Smooth muscle cell (in vitro differentiated cells): ENCODE data around the gene RRBP1. TPM values are rescaled to one million over a fixed set of nuclear protein-coding genes. Genes with fewer than 3 reads are reported as not detected.

ENCODE experiments used
- DNase-seq: peaks from one replicate; lab custom pipeline; 2025; ENCODE audit not compliant: unreplicated experiment; lab: John Stamatoyannopoulos, UW
- H2AFZ ChIP-seq: fragments of 200-600 bp; sonication (generic); 2 replicates; pipeline ENCODE4 v1.6.0; 2016; ENCODE audit warnings: antibody characterized with exemption, low read depth, mild to moderate bottlenecking
- H3F3A ChIP-seq: fragments of 200-600 bp; sonication (generic); 2 replicates; pipeline ENCODE4 v1.6.0; 2017; ENCODE audit warnings: antibody characterized with exemption, low read depth
- H3K27ac ChIP-seq: fragments of 200-600 bp; sonication (generic); 2 replicates; pipeline ENCODE4 v1.5.1; 2016; ENCODE audit warnings: low read depth, mild to moderate bottlenecking
- H3K27me3 ChIP-seq: fragments of 200-600 bp; sonication (generic); 2 replicates; pipeline ENCODE4 v1.6.1; 2016; ENCODE audit warnings: low read depth, mild to moderate bottlenecking
- H3K36me3 ChIP-seq: fragments of 200-600 bp; sonication (generic); 2 replicates; pipeline ENCODE4 v1.5.1; 2016; ENCODE audit warnings: low read depth
- H3K4me1 ChIP-seq: fragments of 200-600 bp; sonication (generic); 2 replicates; pipeline ENCODE4 v1.5.1; 2016; ENCODE audit warnings: low read depth
- H3K4me2 ChIP-seq: fragments of 200-600 bp; sonication (generic); 2 replicates; pipeline ENCODE4 v1.6.0; 2016; ENCODE audit warnings: mild to moderate bottlenecking
- H3K4me3 ChIP-seq: fragments of 200-600 bp; sonication (generic); 2 replicates; pipeline ENCODE4 v1.5.1; 2016; ENCODE audit warnings: mild to moderate bottlenecking
- H3K79me2 ChIP-seq: fragments of 200-600 bp; sonication (generic); 2 replicates; pipeline ENCODE4 v1.6.0; 2016; ENCODE audit warnings: low read depth, mild to moderate bottlenecking
- H3K9ac ChIP-seq: fragments of 200-600 bp; sonication (generic); 2 replicates; pipeline ENCODE4 v1.6.0; 2016; ENCODE audit warnings: low read depth
- H3K9me3 ChIP-seq: fragments of 200-600 bp; sonication (generic); replicated peaks from 2 replicates; pipeline ENCODE4 v1.5.1; 2016; ENCODE audit warnings: low read depth
- H4K20me1 ChIP-seq: fragments of 200-600 bp; sonication (generic); 2 replicates; pipeline ENCODE4 v1.6.0; 2016; ENCODE audit warnings: low read depth
- CTCF ChIP-seq: fragments of 200-600 bp; sonication (generic); IDR thresholded peaks from 2 replicates; pipeline ENCODE4 v1.5.1; 2017; ENCODE audit warnings: borderline replicate concordance, mild to moderate bottlenecking, antibody characterized with exemption; ENCODE audit not compliant: insufficient read depth, poor library complexity, severe bottlenecking
- WGBS: methylation state at CpG from one replicate; pipeline ENCODE4 v1.1.7; 2016; ENCODE audit warnings: low lambda C conversion rate; 5-methylcytosine and 5-hydroxymethylcytosine counted together
- polyA plus RNA-seq: library from polyadenylated mRNA; unstranded; fragments of >200 nt; fragmentation: Nextera tagmentation; extraction: Ambion mirVana; gene quantifications from 2 replicates; pipeline ENCODE4 v1.2.1, GENCODE V29; 2016
- total RNA-seq: library from RNA; depleted of rRNA; stranded (reverse); fragments of >200 nt; gene quantifications from 2 replicates; pipeline ENCODE4 v1.2.3, GENCODE V29; 2014

RRBP1 gene
- total and polyA plus RNA-seq, 2 experiments from 2014 or later, result 142 to 226 TPM

- DNase-seq, result no peak
- Histone ChIP-seq H3F3A (no peaks in the 10 kb centered on the region), H3K27me3 (no peaks in the 10 kb centered on the region), H3K9ac (no peak overlapping the region), H4K20me1 (no peaks in the 10 kb centered on the region), H3K4me2 (no peak overlapping the region), H3K9me3 (no peaks in the 10 kb centered on the region), H3K27ac (no peak overlapping the region), H2AFZ (no peak overlapping the region), H3K36me3 (no peaks in the 10 kb centered on the region), H3K4me3 (no peak overlapping the region), H3K79me2 (no peaks in the 10 kb centered on the region), H3K4me1 (no peaks in the 10 kb centered on the region)
- WGBS, result 92% methylated on average over 12 of the region's 12 CpGs
- TF ChIP-seq CTCF, result no peak
Measured at GRCh38 chr20:17728074-17728473, 46.0 kb upstream of the RRBP1 start.

GRCh38 chr20:17727351-17727750 lies 45.3 kb upstream of the RRBP1 start:
- H3K4me2 ChIP-seq, result no peak overlapping the region
- 98% methylated on average over 10 of the region's 10 CpGs for WGBS
- DNase-seq, result no peak

GRCh38 chr20:17726902-17727301 lies 44.9 kb upstream of the RRBP1 start:
- Histone ChIP-seq H3K36me3 (no peaks in the 10 kb centered on the region), H3F3A (no peaks in the 10 kb centered on the region), H3K79me2 (no peaks in the 10 kb centered on the region), H3K9ac (no peak overlapping the region), H3K4me1 (no peaks in the 10 kb centered on the region), H3K4me2 (no peak overlapping the region), H3K27ac (no peak overlapping the region), H3K9me3 (no peaks in the 10 kb centered on the region), H3K4me3 (no peak overlapping the region), H2AFZ (no peak overlapping the region), H4K20me1 (no peaks in the 10 kb centered on the region), H3K27me3 (no peaks in the 10 kb centered on the region)
- DNase-seq, result no peak
- no peak for TF ChIP-seq CTCF
- WGBS, result 38% methylated on average over 4 of the region's 4 CpGs

More at GRCh38 chr20:17727351-17727750, 45.3 kb upstream of the RRBP1 start:
- TF ChIP-seq CTCF, result no peak
- no peak overlapping the region for H3K4me3 ChIP-seq
- no peaks in the 10 kb centered on the region for H3K79me2 ChIP-seq
- H3K4me1 ChIP-seq, result no peaks in the 10 kb centered on the region
- no peak overlapping the region for H2AFZ ChIP-seq
- no peaks in the 10 kb centered on the region for H3K27me3 ChIP-seq
- no peak overlapping the region for H3K27ac ChIP-seq
- H4K20me1 ChIP-seq, result no peaks in the 10 kb centered on the region
- no peaks in the 10 kb centered on the region for H3K9me3 ChIP-seq
- no peaks in the 10 kb centered on the region for H3K36me3 ChIP-seq
- H3F3A ChIP-seq, result no peaks in the 10 kb centered on the region
- no peak overlapping the region for H3K9ac ChIP-seq

GRCh38 chr20:17725094-17725835 lies 43.2 kb upstream of the RRBP1 start:
- Histone ChIP-seq H3K27ac (no peak overlapping the region), H3F3A (no peaks in the 10 kb centered on the region), H3K4me1 (no peaks in the 10 kb centered on the region), H3K79me2 (no peaks in the 10 kb centered on the region), H3K27me3 (no peaks in the 10 kb centered on the region), H3K9me3 (no peaks in the 10 kb centered on the region), H4K20me1 (no peaks in the 10 kb centered on the region), H2AFZ (no peak overlapping the region), H3K36me3 (no peaks in the 10 kb centered on the region), H3K4me3 (no peak overlapping the region), H3K9ac (no peak overlapping the region), H3K4me2 (no peak overlapping the region)
- no peak for DNase-seq
- TF ChIP-seq CTCF, result no peak
- WGBS, result 89% methylated on average over 13 of the region's 13 CpGs
